Astrocyte (in vitro differentiated cells and primary cell): ENCODE measurements around the gene KCNG2. TPM values are rescaled to one million over a fixed set of nuclear protein-coding genes. Genes with fewer than 3 reads are reported as not detected.
A peak's percentile ranks its signal among the peaks of the same experiment; 100 is the strongest.

ENCODE experiments used
- DNase-seq: peaks from one replicate; pipeline ENCODE4 v3.0.0-alpha.2; 2010; ENCODE audit warnings: low read depth
- FAIRE-seq: peaks from 2 replicates; lab custom pipeline; 2011; peaks lifted over from hg19 to GRCh38; lab: Jason Lieb, UNC
- H2AFZ ChIP-seq: 2 replicates; pipeline ENCODE4 v1.6.0; 2012; ENCODE audit warnings: low read depth, low read length, inconsistent platforms
- H3K27ac ChIP-seq: 2 replicates; pipeline ENCODE4 v1.5.1; 2011; ENCODE audit warnings: low read depth, low read length, inconsistent platforms
- H3K27me3 ChIP-seq: 2 replicates; pipeline ENCODE4 v1.6.0; 2011; ENCODE audit warnings: low read length, inconsistent platforms; ENCODE audit not compliant: insufficient read depth
- H3K36me3 ChIP-seq: 2 replicates; pipeline ENCODE4 v1.5.1; 2011; ENCODE audit warnings: low read length, inconsistent platforms; ENCODE audit not compliant: insufficient read depth
- H3K4me1 ChIP-seq: 2 replicates; pipeline ENCODE4 v1.5.1; 2011; ENCODE audit warnings: low read length, inconsistent platforms; ENCODE audit not compliant: insufficient read depth
- H3K4me2 ChIP-seq: 2 replicates; pipeline ENCODE4 v1.6.0; 2012; ENCODE audit warnings: low read length, inconsistent platforms
- H3K4me3 ChIP-seq: 2 replicates; pipeline ENCODE4 v1.5.1; 2011; ENCODE audit warnings: low read depth, mild to moderate bottlenecking, low read length, inconsistent platforms; ENCODE audit not compliant: insufficient read depth
- H3K79me2 ChIP-seq: 2 replicates; pipeline ENCODE4 v1.6.0; 2012; ENCODE audit warnings: mild to moderate bottlenecking, low read length, inconsistent platforms; ENCODE audit not compliant: insufficient read depth
- H3K9ac ChIP-seq: 2 replicates; pipeline ENCODE4 v1.6.0; 2012; ENCODE audit warnings: mild to moderate bottlenecking, low read length, inconsistent platforms
- H3K9me3 ChIP-seq: 2 replicates; pipeline ENCODE4 v1.5.1; 2012; ENCODE audit warnings: low read depth, mild to moderate bottlenecking, low read length, inconsistent platforms; ENCODE audit not compliant: insufficient read depth
- H4K20me1 ChIP-seq: 2 replicates; pipeline ENCODE4 v1.6.0; 2012; ENCODE audit warnings: low read length, inconsistent platforms; ENCODE audit not compliant: insufficient read depth
- H3K27ac Mint-ChIP-seq: one replicate; pipeline ENCODE4 v1.8.0; 2021; ENCODE audit warnings: mild to moderate bottlenecking, mixed read lengths; ENCODE audit not compliant: unreplicated experiment
- H3K27me3 Mint-ChIP-seq: one replicate; pipeline ENCODE4 v1.8.0; 2021; ENCODE audit warnings: low read depth, mixed read lengths; ENCODE audit not compliant: unreplicated experiment
- H3K36me3 Mint-ChIP-seq: one replicate; pipeline ENCODE4 v1.8.0; 2021; ENCODE audit warnings: low read depth, mixed read lengths; ENCODE audit not compliant: unreplicated experiment
- H3K4me1 Mint-ChIP-seq: one replicate; pipeline ENCODE4 v1.8.0; 2021; ENCODE audit warnings: low read depth, mixed read lengths; ENCODE audit not compliant: unreplicated experiment
- H3K4me3 Mint-ChIP-seq: one replicate; pipeline ENCODE4 v1.8.0; 2021; ENCODE audit warnings: mild to moderate bottlenecking, moderate library complexity, mixed read lengths; ENCODE audit not compliant: unreplicated experiment
- H3K9me3 Mint-ChIP-seq: one replicate; pipeline ENCODE4 v1.8.0; 2021; ENCODE audit warnings: mild to moderate bottlenecking, mixed read lengths; ENCODE audit not compliant: unreplicated experiment
- EZH2 ChIP-seq: IDR thresholded peaks from 2 replicates; pipeline ENCODE4 v1.6.1; 2012; ENCODE audit warnings: mild to moderate bottlenecking, low read length, inconsistent platforms; ENCODE audit not compliant: insufficient read depth
- total RNA-seq: library from RNA; stranded (reverse); gene quantifications from 2 replicates; pipeline ENCODE4 v1.2.1, GENCODE V29; 2021
- TF ChIP-seq, protein P1 (sequence below): IDR thresholded peaks from 2 replicates; pipeline ENCODE4 v1.5.1; 2011; ENCODE audit warnings: low read depth, mild to moderate bottlenecking, inconsistent platforms, low read length, moderate library complexity; ENCODE audit not compliant: insufficient read depth

The KCNG2 gene
- total RNA-seq, 1 donor from 2014 or later: 0.16 TPM

DNA sequence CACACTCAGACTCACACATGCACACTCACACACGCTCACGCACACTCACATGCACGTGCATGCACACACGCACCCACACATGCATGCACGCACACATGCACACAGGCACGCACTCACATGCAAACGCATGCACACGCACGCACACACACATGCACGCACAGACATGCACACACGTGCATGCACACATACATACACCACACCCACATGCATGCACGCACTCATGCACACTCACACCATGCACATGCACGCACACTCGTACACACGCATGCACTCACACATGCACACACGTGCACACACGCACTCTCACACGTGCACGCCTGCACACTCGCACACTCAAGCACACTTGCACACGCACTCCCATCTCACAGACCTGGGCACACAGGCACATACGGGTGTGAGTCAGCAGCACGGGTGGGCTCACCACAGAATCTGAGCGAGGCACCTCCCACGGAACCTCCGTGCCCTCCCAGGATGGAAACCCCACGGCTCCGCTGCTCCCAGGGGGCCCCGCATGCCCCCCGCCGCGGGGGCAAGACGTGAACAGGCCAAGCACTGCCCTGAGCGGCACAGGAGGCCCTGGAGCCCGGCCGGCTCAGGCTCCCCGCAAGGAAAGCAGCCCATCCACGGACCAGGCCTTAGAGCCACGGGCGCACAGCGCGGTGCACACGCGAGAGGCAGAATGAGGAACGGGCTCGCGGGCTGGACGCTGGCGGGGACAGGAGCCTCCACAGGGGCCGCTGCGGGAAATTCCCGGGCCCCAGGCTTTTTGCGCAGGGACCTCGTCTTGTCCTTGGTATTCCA lies 8.4 kb upstream of the KCNG2 start:
- H3K4me1 ChIP-seq: peaks cover 9% of the 10 kb centered on the region
- Mint-ChIP-seq H3K27me3 (peaks cover 36% of the 10 kb centered on the region), H3K9me3 (peaks cover 7% of the 10 kb centered on the region), H3K36me3 (peaks cover 2% of the 10 kb centered on the region), H3K4me1 (peaks cover 16% of the 10 kb centered on the region), H3K4me3 (peak overlapping the region; percentile 71), H3K27ac (peak overlapping the region; percentile 34)
- FAIRE-seq (no peak), DNase-seq (no peak)
- peaks cover 4% of the 10 kb centered on the region for H3K9me3 ChIP-seq
- no peak overlapping the region for H3K4me3 ChIP-seq
- H3K4me2 ChIP-seq: no peak overlapping the region
- H3K79me2 ChIP-seq: no peaks in the 10 kb centered on the region
- H3K27me3 ChIP-seq: peaks cover 20% of the 10 kb centered on the region
- no peaks in the 10 kb centered on the region for H4K20me1 ChIP-seq
- H3K9ac ChIP-seq: no peak overlapping the region
- H3K27ac ChIP-seq: no peak overlapping the region
- H2AFZ ChIP-seq: no peak overlapping the region
- TF ChIP-seq, protein P1, sequence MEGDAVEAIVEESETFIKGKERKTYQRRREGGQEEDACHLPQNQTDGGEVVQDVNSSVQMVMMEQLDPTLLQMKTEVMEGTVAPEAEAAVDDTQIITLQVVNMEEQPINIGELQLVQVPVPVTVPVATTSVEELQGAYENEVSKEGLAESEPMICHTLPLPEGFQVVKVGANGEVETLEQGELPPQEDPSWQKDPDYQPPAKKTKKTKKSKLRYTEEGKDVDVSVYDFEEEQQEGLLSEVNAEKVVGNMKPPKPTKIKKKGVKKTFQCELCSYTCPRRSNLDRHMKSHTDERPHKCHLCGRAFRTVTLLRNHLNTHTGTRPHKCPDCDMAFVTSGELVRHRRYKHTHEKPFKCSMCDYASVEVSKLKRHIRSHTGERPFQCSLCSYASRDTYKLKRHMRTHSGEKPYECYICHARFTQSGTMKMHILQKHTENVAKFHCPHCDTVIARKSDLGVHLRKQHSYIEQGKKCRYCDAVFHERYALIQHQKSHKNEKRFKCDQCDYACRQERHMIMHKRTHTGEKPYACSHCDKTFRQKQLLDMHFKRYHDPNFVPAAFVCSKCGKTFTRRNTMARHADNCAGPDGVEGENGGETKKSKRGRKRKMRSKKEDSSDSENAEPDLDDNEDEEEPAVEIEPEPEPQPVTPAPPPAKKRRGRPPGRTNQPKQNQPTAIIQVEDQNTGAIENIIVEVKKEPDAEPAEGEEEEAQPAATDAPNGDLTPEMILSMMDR: no peak
- TF ChIP-seq EZH2: no peak
- no peaks in the 10 kb centered on the region for H3K36me3 ChIP-seq

- no peaks in the 10 kb centered on the region for H3K79me2 ChIP-seq
Measured at GRCh38 chr18:79789901-79790890, 7.5 kb upstream of the KCNG2 start.

More at GRCh38 chr18:79789901-79790890, 7.5 kb upstream of the KCNG2 start:
- peaks cover 20% of the 10 kb centered on the region for H3K27me3 ChIP-seq
- peaks cover 2% of the 10 kb centered on the region for H3K36me3 Mint-ChIP-seq
- H3K4me3 ChIP-seq: no peak overlapping the region
- H4K20me1 ChIP-seq: no peaks in the 10 kb centered on the region
- no peaks in the 10 kb centered on the region for H3K36me3 ChIP-seq
- DNase-seq: no peak
- peaks cover 34% of the 10 kb centered on the region for H3K27me3 Mint-ChIP-seq
- H3K4me1 Mint-ChIP-seq: peaks cover 16% of the 10 kb centered on the region
- H3K9me3 Mint-ChIP-seq: peaks cover 7% of the 10 kb centered on the region
- no peak overlapping the region for H3K4me3 Mint-ChIP-seq
- H3K27ac ChIP-seq: no peak overlapping the region
- peaks cover 9% of the 10 kb centered on the region for H3K4me1 ChIP-seq
- peaks cover 4% of the 10 kb centered on the region for H3K9me3 ChIP-seq
- H2AFZ ChIP-seq: no peak overlapping the region
- no peak overlapping the region for H3K4me2 ChIP-seq
- TF ChIP-seq EZH2: no peak
- TF ChIP-seq, protein P1: no peak
- no peak for FAIRE-seq
- no peak overlapping the region for H3K9ac ChIP-seq
- peak overlapping the region; percentile 81 for H3K27ac Mint-ChIP-seq
